PC-3 (cell line): ENCODE results near the gene FOXC2. TPM values are rescaled to one million over a fixed set of nuclear protein-coding genes. Genes with fewer than 3 reads are reported as not detected.

ENCODE experiments used
- ATAC-seq: fragments of 200-7000 bp; cut with Tn5 transposase; 2 replicates; pipeline ENCODE4 v1.9.1; 2020; ENCODE audit warnings: mild to moderate bottlenecking, moderate library complexity
- BruUV-seq: library from RNA; stranded (reverse); fragments of 400-500 nt; replicated peaks from 2 replicates; lab custom pipeline; 2021; lab: Mats Ljungman, UMichigan
- CTCF ChIA-PET: fragments of 300-600 bp; sonication (Branson Sonifier 250); formaldehyde crosslinking; loops from one replicate; lab custom pipeline; 2022; ENCODE audit warnings: antibody characterized with exemption; lab: Charles Lee
- POLR2A ChIA-PET: fragments of 300-600 bp; sonication (Branson Sonifier 250); formaldehyde crosslinking; loops from one replicate; lab custom pipeline; 2022; ENCODE audit warnings: antibody characterized with exemption; ENCODE audit not compliant: unreplicated experiment; lab: Charles Lee
- DNase-seq: peaks from one replicate; pipeline ENCODE4 v3.0.0-alpha.2; 2015
- H2AFZ ChIP-seq: fragments of 300-600 bp; sonication (generic); 2 replicates; pipeline ENCODE4 v1.6.0; 2016; ENCODE audit warnings: antibody characterized with exemption, low read length
- H3F3A ChIP-seq: fragments of 300-600 bp; sonication (generic); one replicate; pipeline ENCODE4 v1.6.0; 2017; ENCODE audit warnings: antibody characterized with exemption, low read length, control low read depth, mild to moderate bottlenecking; ENCODE audit not compliant: unreplicated experiment
- H3K27ac ChIP-seq: fragments of 300-600 bp; sonication (generic); 2 replicates; pipeline ENCODE4 v1.5.1; 2016; ENCODE audit warnings: mild to moderate bottlenecking, low read length
- H3K27me3 ChIP-seq: fragments of 300-600 bp; sonication (generic); 2 replicates; pipeline ENCODE4 v1.6.1; 2016; ENCODE audit warnings: low read length, mixed read lengths
- H3K36me3 ChIP-seq: fragments of 300-600 bp; sonication (generic); 2 replicates; pipeline ENCODE4 v1.6.1; 2016; ENCODE audit warnings: low read depth, mixed run types, low read length, mixed read lengths
- H3K4me1 ChIP-seq: fragments of 300-600 bp; sonication (generic); 2 replicates; pipeline ENCODE4 v1.5.1; 2016; ENCODE audit warnings: low read length; ENCODE audit not compliant: insufficient read depth
- H3K4me2 ChIP-seq: fragments of 300-600 bp; sonication (generic); 2 replicates; pipeline ENCODE4 v1.6.0; 2016; ENCODE audit warnings: low read length
- H3K4me3 ChIP-seq: fragments of 300-600 bp; sonication (generic); 2 replicates; pipeline ENCODE4 v1.5.1; 2016; ENCODE audit warnings: mild to moderate bottlenecking, low read length, mixed read lengths
- H3K79me2 ChIP-seq: fragments of 300-600 bp; sonication (generic); 2 replicates; pipeline ENCODE4 v1.6.1; 2017; ENCODE audit warnings: low read length, mixed read lengths
- H3K9ac ChIP-seq: fragments of 300-600 bp; sonication (generic); 2 replicates; pipeline ENCODE4 v1.6.0; 2016; ENCODE audit warnings: mild to moderate bottlenecking, low read length
- H3K9me2 ChIP-seq: fragments of 300-600 bp; sonication (generic); replicated peaks from 2 replicates; pipeline ENCODE4 v1.6.1; 2016; ENCODE audit warnings: mixed run types, low read length, mixed read lengths
- H3K9me3 ChIP-seq: fragments of 300-600 bp; sonication (generic); 2 replicates; pipeline ENCODE4 v1.6.1; 2016; ENCODE audit warnings: low read length, mixed read lengths
- H4K20me1 ChIP-seq: fragments of 300-600 bp; sonication (generic); 2 replicates; pipeline ENCODE4 v1.6.1; 2016; ENCODE audit warnings: low read length, mixed read lengths
- CTCF ChIP-seq: fragments of 300-600 bp; sonication (generic); conservative IDR thresholded peaks from 2 replicates; pipeline ENCODE4 v1.5.1; 2017; ENCODE audit warnings: antibody characterized with exemption, low read depth, mild to moderate bottlenecking, low read length
- EZH2 ChIP-seq: fragments of 300-600 bp; sonication (generic); IDR thresholded peaks from one replicate; pipeline ENCODE4 v1.6.1; 2017; ENCODE audit warnings: antibody characterized with exemption, mild to moderate bottlenecking, low read length; ENCODE audit not compliant: unreplicated experiment
- EZH2phosphoT487 ChIP-seq: fragments of 300-600 bp; sonication (generic); IDR thresholded peaks from 2 replicates; pipeline ENCODE4 v1.6.1; 2018; ENCODE audit warnings: mild to moderate bottlenecking, antibody characterized with exemption, low read length, borderline replicate concordance
- intact Hi-C: fragments of 100-400 bp; cut with micrococcal nuclease; formaldehyde crosslinking; loops from 2 replicates; pipeline ENCODE4 v1.9.0; 2023
- total RNA-seq: library from RNA; depleted of rRNA; stranded (reverse); fragments of >200 nt; gene quantifications from 2 replicates; pipeline ENCODE4 v1.2.3, GENCODE V29; 2014

The FOXC2 gene
- total RNA-seq, 1 experiment from 2014 or later = not detected

- H3K79me2 ChIP-seq = no peaks in the 10 kb centered on the region
- H3K4me3 ChIP-seq = no peak overlapping the region
- POLR2A ChIA-PET = no interaction called here
- H3K9me2 ChIP-seq = no peaks in the 10 kb centered on the region
- CTCF ChIA-PET = no interaction called here
- BruUV-seq = no TSS peak
- no peak overlapping the region for H3K9ac ChIP-seq
- DNase-seq = no peak
- H3K36me3 ChIP-seq = no peaks in the 10 kb centered on the region
- H2AFZ ChIP-seq = no peak overlapping the region
- H3K4me1 ChIP-seq = no peaks in the 10 kb centered on the region
- H3K9me3 ChIP-seq = no peaks in the 10 kb centered on the region
- H3K27ac ChIP-seq = no peak overlapping the region
- no peak for TF ChIP-seq CTCF
- no peak for TF ChIP-seq EZH2
- TF ChIP-seq EZH2phosphoT487 = no peak
- ATAC-seq = no peak
- H3F3A ChIP-seq = no peaks in the 10 kb centered on the region
- no peaks in the 10 kb centered on the region for H4K20me1 ChIP-seq
- no peak overlapping the region for H3K4me2 ChIP-seq
- no peaks in the 10 kb centered on the region for H3K27me3 ChIP-seq
- intact Hi-C loops = no loop called here
Observed at GRCh38 chr16:86533767-86534351, 32.8 kb upstream of the FOXC2 start.

GRCh38 chr16:86534779-86535615 lies 31.6 kb upstream of the FOXC2 start:
- Histone ChIP-seq H3K36me3 (no peaks in the 10 kb centered on the region), H3K9ac (no peak overlapping the region), H4K20me1 (no peaks in the 10 kb centered on the region), H3K79me2 (no peaks in the 10 kb centered on the region), H3K4me1 (no peaks in the 10 kb centered on the region), H2AFZ (no peak overlapping the region), H3K4me2 (no peak overlapping the region), H3F3A (no peaks in the 10 kb centered on the region), H3K27ac (no peak overlapping the region), H3K9me2 (no peaks in the 10 kb centered on the region), H3K27me3 (no peaks in the 10 kb centered on the region), H3K9me3 (no peaks in the 10 kb centered on the region), H3K4me3 (no peak overlapping the region)
- no TSS peak for BruUV-seq
- TF ChIP-seq EZH2phosphoT487 (no peak), CTCF (no peak), EZH2 (no peak)
- DNase-seq = no peak
- POLR2A ChIA-PET = no interaction called here
- intact Hi-C loops = no loop called here
- ATAC-seq = no peak
- CTCF ChIA-PET = no interaction called here

- Histone ChIP-seq H3K9me2 (no peaks in the 10 kb centered on the region), H3K27ac (no peak overlapping the region), H3K36me3 (peaks cover 5% of the 10 kb centered on the region; the same call in 1 of the 2 replicates), H3K4me3 (no peak overlapping the region), H3K27me3 (no peaks in the 10 kb centered on the region), H3K9ac (no peak overlapping the region), H3K79me2 (no peaks in the 10 kb centered on the region), H3F3A (no peaks in the 10 kb centered on the region), H3K9me3 (no peaks in the 10 kb centered on the region), H2AFZ (no peak overlapping the region), H3K4me1 (no peaks in the 10 kb centered on the region), H4K20me1 (no peaks in the 10 kb centered on the region), H3K4me2 (no peak overlapping the region)
- ATAC-seq = no peak
- POLR2A ChIA-PET = no interaction called here
- no TSS peak for BruUV-seq
- intact Hi-C loops = no loop called here
- CTCF ChIA-PET = no interaction called here
- no peak for TF ChIP-seq EZH2
- TF ChIP-seq CTCF = no peak
- TF ChIP-seq EZH2phosphoT487 = no peak
- DNase-seq = no peak
Observed at GRCh38 chr16:86536621-86537020, 30.0 kb upstream of the FOXC2 start.
